Lower lobe of right lung (tissue), 2 donors: ENCODE results near the gene ADAMTSL3. TPM values are rescaled to one million over a fixed set of nuclear protein-coding genes. Genes with fewer than 3 reads are reported as not detected.

Experiments used
- ATAC-seq, 2 donors: fragments of 200-7000 bp; cut with Tn5 transposase; one replicate each; pipeline ENCODE4 v1.9.1; 2020 to 2022; ENCODE audit warnings: mild to moderate bottlenecking in 2 of 2, moderate library complexity in 2 of 2
- DNase-seq: peaks from one replicate; pipeline ENCODE4 v3.0.0-alpha.2; 2020
- H3K27ac ChIP-seq: fragments of 200-600 bp; one replicate; pipeline ENCODE4 v1.8.0; 2022
- H3K27me3 ChIP-seq: fragments of 200-600 bp; one replicate; pipeline ENCODE4 v1.8.0; 2022; ENCODE audit warnings: low read depth
- H3K36me3 ChIP-seq: fragments of 200-600 bp; one replicate; pipeline ENCODE4 v1.8.0; 2022; ENCODE audit warnings: mild to moderate bottlenecking
- H3K4me1 ChIP-seq: fragments of 200-600 bp; one replicate; pipeline ENCODE4 v1.8.0; 2022
- H3K4me3 ChIP-seq: fragments of 200-600 bp; one replicate; pipeline ENCODE4 v1.8.0; 2022; ENCODE audit warnings: mild to moderate bottlenecking
- H3K9me3 ChIP-seq: fragments of 200-600 bp; one replicate; pipeline ENCODE4 v1.8.0; 2022
- CTCF ChIP-seq: fragments of 200-600 bp; IDR thresholded peaks from one replicate; pipeline ENCODE4 v1.8.0; 2022; ENCODE audit warnings: antibody characterized with exemption, mild to moderate bottlenecking
- intact Hi-C: fragments of 100-400 bp; cut with DNase I; formaldehyde crosslinking; loops from one replicate; pipeline ENCODE4 v1.11.0; 2022
- total RNA-seq: library from RNA; stranded (reverse); fragmentation: NEBNext Ultra II Directional; extraction: Animal tissue kit (Norgen Biotek cat#: 25700); gene quantifications from one replicate; pipeline ENCODE4 v1.2.1, GENCODE V29; 2021
- donor health status: DM: no; HTN: yes; CAD: no; lungs with severe emphysema.

ADAMTSL3 gene
- total RNA-seq, 1 donor from 2014 or later, result 26.4 TPM

- no peak overlapping the region for H3K4me3 ChIP-seq
- H3K9me3 ChIP-seq, result no peaks in the 10 kb centered on the region
- peaks cover 3% of the 10 kb centered on the region for H3K36me3 ChIP-seq
- H3K4me1 ChIP-seq, result no peaks in the 10 kb centered on the region
- intact Hi-C loops, result no loop called here
- ATAC-seq (no peak), DNase-seq (no peak)
- H3K27ac ChIP-seq, result no peak overlapping the region
- no peaks in the 10 kb centered on the region for H3K27me3 ChIP-seq
- TF ChIP-seq CTCF, result no peak
Measured at GRCh38 chr15:83940136-83940535, 286.2 kb downstream of the ADAMTSL3 start.

DNA sequence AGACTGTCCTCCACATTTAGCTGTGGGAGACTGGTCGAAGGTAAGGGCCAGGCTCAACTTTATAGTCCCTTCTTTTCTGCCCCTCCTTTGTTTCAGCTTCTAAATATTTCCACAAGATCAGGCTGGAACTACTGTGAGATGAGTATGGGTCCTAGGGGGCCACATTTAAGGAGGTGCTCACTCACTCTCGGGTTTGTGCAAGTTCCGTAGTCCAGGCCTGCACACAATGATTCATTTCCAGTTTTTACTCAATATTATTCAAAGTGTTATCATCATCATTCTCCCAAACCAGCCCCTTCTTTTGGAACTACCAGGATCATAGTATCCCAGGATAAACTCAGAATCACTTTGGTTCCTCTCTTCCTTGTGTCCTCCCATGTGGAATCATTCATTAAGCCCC, 289.1 kb downstream of the ADAMTSL3 start:
- intact Hi-C loops, result no loop called here
- H3K36me3 ChIP-seq, result peaks cover 3% of the 10 kb centered on the region
- no peaks in the 10 kb centered on the region for H3K9me3 ChIP-seq
- no peaks in the 10 kb centered on the region for H3K27me3 ChIP-seq
- TF ChIP-seq CTCF, result no peak
- DNase-seq (no peak), ATAC-seq (no peak)
- no peaks in the 10 kb centered on the region for H3K4me1 ChIP-seq
- H3K27ac ChIP-seq, result no peak overlapping the region
- no peak overlapping the region for H3K4me3 ChIP-seq

- intact Hi-C loops, result no loop called here
- no peak for TF ChIP-seq CTCF
- H3K4me1 ChIP-seq, result no peaks in the 10 kb centered on the region
- no peak overlapping the region for H3K27ac ChIP-seq
- no peaks in the 10 kb centered on the region for H3K27me3 ChIP-seq
- ATAC-seq (no peak), DNase-seq (no peak)
- H3K9me3 ChIP-seq, result no peaks in the 10 kb centered on the region
- H3K36me3 ChIP-seq, result peaks cover 3% of the 10 kb centered on the region
- H3K4me3 ChIP-seq, result no peak overlapping the region
Measured at GRCh38 chr15:83943849-83944404, 290.0 kb downstream of the ADAMTSL3 start.

GRCh38 chr15:83947156-83947555, 293.2 kb downstream of the ADAMTSL3 start:
- intact Hi-C loops, result no loop called here
- no peak for TF ChIP-seq CTCF

DNA sequence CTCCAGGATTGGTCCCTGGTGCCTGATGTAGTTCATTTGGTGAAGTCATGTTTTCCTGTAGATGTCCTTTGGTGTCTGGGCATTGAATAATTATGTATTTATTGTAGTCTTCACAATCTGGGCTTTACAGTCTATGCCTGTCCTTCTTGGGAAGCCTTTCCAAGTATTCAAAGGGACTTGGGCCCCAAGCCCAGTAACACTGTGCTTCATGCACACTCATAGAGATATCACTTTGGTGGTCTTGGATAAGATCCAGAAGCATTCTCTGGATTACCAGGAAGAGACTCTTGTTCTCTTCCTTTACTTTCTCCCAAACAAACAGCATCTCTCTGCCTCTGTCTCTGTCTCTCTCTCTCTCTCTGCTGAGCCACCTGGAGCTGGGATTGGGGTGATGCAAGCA, 300.6 kb downstream of the ADAMTSL3 start:
- H3K4me1 ChIP-seq, result no peaks in the 10 kb centered on the region
- DNase-seq, result no peak
- intact Hi-C loops, result no loop called here
- ATAC-seq, result no peak
- H3K4me3 ChIP-seq, result no peak overlapping the region
- no peak overlapping the region for H3K27ac ChIP-seq
- no peaks in the 10 kb centered on the region for H3K27me3 ChIP-seq
- no peaks in the 10 kb centered on the region for H3K9me3 ChIP-seq
- no peaks in the 10 kb centered on the region for H3K36me3 ChIP-seq
- TF ChIP-seq CTCF, result no peak

More at GRCh38 chr15:83947156-83947555, 293.2 kb downstream of the ADAMTSL3 start:
- H3K27ac ChIP-seq, result no peak overlapping the region
- ATAC-seq (no peak), DNase-seq (no peak)
- H3K27me3 ChIP-seq, result no peaks in the 10 kb centered on the region
- H3K36me3 ChIP-seq, result peaks cover 3% of the 10 kb centered on the region
- no peaks in the 10 kb centered on the region for H3K9me3 ChIP-seq
- H3K4me1 ChIP-seq, result no peaks in the 10 kb centered on the region
- H3K4me3 ChIP-seq, result no peak overlapping the region

DNA sequence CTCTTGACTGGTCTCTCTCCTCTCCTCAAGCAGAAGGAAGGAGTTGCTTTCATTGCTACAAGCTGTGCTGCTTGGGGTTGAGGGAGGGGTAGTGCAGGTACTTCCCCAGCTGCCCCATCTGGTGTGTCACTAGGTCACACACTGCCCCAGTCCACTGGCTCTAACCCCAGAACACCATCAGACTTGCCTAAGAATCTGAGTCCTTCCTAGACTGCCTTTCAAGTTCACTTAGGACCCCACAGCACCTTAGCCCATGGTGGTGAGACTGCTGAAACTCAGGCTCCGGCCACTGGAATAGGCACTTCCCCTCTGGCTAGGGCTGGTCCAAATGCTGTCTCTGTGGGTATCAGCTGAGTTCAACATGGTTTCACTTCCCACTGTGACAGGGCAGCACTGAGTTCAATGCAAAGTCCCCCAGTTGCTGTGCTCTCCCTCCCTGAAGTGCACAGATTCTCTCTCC, 301.9 kb downstream of the ADAMTSL3 start:
- H3K36me3 ChIP-seq, result no peaks in the 10 kb centered on the region
- DNase-seq (no peak), ATAC-seq (peak in 1 of 2 donors; percentile 45)
- H3K4me3 ChIP-seq, result no peak overlapping the region
- H3K27ac ChIP-seq, result no peak overlapping the region
- TF ChIP-seq CTCF, result no peak
- no peaks in the 10 kb centered on the region for H3K9me3 ChIP-seq
- H3K27me3 ChIP-seq, result no peaks in the 10 kb centered on the region
- H3K4me1 ChIP-seq, result no peaks in the 10 kb centered on the region
- intact Hi-C loops, result no loop called here
